Stimulated activated CD4-positive, alpha-beta T cell treated with anti-CD3 and anti-CD28 coated beads, TNF-alpha, amount 100 ng/mL, for 48 hours (primary cell): ENCODE measurements around the gene WBP1.
"Not testable (repeated sequence)": the region's sequence is repeated elsewhere in the genome, so short reads cannot be mapped to it uniquely, and the experiment has no call there.

Experiments
- DNase-seq, 3 donors: peaks; one replicate each; pipeline ENCODE4 v3.0.0-alpha.2; 2020; ENCODE audit warnings: low read depth in 3 of 3

The WBP1 gene

DNA sequence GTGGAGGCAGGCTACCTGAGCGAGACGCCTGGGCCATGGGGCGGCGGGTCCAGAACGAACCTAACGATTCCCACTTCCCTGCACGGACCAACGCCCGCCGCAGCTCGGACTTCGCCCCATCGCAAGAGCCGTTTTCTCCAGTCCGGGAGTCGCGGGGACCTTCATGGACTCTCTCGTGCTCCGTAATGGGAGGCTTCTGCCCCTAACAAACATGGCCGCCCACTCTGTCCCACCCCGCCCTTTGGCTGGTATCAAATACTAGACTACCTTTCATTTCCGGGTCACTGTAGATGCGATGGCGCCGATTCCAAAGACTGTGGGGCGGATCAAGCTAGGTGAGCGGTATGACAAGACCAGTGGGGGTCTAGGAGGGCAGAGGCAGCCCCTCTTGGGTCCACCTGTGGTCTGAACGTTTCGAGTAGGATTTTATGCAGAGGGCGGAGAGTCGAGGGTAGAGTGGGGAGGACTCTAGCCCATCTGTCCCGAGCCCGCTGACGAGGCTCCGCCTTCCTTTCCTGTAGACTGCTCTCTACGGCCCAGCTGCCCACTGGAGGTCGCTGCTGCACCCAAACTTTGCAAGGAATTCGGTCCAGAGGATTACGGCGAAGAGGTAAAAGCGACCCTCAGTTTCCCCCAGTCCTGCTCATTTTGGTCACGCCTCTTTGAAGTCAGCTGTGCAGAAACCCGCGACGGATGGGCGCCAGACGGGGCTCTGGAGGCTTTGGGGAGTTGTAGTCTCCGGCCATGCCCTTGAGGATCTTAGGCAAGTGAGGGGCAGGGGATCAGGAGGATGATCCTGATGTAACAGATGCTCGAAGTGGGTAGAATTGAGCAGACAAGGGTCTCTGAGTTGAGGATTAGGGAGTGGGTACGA lies 24.8 kb downstream of the WBP1 start, which contains the start of the genes CCDC142 and TTC31:
Gene CCDC142, minus strand, starts transcription at position 198 of the 874 bp plus-strand sequence. Its CDS starts 161 bp downstream, at position 37.
Gene TTC31, plus strand, starts transcription at position 281 of the 874 bp plus-strand sequence. Its CDS starts 15 bp downstream, at position 296.
- DNase-seq = peak; percentile 86 to 89 (median 88)

DNA sequence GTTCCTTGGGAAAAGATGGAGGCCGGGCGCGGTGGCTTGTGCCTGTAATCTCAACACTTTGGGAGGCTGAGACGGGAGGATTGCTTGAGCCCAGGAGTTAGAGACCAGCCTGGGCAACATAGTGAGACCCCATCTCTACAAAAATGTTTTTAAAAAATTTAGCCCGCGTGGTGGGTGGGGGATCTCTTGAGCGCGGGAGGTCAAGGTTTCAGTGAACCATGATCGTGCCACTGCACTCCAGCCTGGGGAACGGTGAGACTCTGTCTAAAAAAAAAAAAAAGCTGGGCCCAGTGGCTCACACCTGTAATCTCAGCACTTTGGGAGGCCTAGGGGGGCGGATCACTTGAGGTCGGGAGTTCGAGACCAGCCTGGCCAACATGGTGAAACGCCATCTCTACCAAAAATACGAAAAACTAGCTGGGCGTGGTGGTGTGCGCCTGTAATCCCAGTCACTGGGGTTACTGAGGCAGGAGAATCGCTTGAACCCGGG lies 25.5 kb downstream of the WBP1 start:
- not testable (repeated sequence) for DNase-seq

DNA sequence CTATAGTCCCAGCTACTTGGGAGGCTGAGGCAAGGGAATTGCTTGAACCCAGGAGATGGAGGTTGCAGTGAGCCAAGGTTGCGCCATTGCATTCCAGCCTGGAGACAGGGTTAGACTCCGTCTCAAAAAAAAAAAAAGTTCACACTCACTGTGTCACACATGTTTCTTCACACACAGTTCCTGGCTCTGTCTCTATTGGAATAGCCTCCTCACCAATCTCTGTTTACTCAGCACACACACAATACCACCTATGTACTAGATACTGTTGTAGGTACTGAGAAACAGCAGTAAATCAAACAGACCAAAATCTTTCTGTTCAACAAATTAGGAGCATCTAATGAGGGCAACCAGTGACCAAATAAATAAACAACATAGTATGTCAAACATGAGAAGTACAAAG lies 27.9 kb downstream of the WBP1 start:
- no peak for DNase-seq

DNA sequence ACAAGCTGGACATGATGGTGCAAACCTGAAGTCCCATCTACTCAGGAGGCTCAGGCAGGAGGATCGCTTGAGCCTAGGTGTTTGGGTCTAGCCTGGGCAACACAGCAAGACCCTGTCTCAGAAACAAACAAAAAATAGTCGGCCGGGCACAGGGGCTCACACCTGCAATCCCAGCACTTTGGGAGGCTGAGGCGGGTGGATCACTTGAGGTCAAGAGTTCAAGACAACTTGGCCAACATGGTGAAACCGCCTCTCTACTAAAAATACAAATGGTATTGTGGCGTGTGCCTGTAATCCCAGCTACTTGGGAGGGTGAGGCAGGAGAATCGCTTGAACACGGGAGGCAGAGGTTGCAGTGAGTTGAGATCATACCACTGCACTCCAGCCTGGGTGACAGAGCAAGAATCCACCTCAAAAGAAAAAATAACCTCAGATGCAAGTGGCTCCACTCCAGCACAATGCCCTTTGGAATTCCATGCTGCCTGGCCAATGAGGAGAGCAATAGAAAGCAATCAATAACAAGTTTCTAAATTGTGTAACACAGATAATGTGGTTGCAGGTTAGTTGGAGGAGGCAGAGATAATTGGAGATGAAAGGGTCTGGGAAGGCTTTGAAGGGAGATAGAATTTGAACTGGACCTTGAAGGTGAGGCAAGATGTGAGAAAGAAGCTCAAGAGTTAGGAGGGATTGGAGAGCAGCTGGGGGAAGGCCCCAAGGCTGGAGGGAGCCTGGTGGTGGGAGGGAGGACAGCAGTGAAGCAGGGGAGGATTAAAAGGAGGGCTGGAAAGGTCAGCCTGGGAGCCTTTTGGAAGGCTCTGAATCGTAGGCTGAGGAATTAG lies 30.6 kb downstream of the WBP1 start:
- no peak for DNase-seq

DNA sequence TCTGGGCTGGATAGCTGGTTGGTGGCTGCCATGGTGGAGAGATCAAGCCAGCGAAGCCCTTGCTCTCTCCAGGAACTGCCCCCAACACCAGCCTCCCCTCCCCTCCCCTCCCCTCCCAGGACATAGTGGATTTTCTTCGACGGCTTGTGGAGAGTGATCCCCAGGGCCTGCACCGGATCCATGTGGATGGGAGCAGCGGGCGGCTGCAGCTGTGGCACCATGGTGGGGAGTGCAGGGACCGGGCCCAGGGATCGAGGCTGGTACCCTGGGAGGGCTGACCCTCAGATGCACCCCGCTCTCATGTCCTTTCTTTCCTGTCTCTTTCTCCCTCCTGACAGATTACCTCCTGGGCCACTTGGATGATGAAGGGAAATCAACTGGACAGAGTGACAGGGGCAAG lies 31.7 kb downstream of the WBP1 start:
- DNase-seq = no peak

DNA sequence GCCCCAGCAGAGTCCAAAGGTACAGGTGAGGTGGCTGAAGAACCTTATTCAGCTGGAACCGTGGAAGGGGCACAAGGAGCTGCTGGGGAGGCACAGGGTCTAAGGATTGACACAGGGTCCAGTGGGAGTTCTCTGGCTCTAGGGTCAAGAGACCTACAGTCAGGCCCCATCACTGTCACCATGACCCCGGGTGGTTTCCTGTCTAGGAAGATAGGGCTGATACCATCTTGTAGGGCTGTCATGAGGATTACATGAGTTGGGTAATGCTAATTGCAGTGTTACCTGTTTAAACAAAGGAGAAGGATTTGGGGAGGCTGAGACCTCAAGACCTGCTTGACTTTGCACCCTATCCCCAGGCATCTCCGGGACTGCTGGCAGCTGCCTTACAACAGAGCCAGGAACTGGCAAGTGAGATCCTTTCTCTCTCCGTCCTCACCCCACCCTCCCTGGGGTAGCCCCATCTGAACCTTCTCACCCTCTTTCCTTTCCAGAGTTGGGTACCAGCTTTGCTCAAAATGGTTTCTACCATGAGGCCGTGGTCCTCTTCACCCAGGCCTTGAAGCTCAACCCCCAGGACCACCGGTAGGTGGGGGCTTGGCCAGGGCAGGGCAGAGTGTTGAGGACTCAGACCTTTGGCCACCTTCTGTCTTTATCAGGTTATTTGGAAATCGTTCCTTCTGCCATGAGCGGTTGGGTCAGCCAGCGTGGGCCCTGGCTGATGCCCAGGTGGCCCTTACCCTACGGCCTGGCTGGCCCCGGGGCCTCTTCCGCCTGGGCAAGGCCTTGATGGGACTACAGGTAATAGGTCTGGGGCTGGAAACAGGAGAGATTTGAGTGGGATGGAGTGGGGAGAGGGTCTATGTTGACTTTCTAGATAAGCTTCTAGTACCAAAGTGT lies 33.7 kb downstream of the WBP1 start:
- DNase-seq = no peak

DNA sequence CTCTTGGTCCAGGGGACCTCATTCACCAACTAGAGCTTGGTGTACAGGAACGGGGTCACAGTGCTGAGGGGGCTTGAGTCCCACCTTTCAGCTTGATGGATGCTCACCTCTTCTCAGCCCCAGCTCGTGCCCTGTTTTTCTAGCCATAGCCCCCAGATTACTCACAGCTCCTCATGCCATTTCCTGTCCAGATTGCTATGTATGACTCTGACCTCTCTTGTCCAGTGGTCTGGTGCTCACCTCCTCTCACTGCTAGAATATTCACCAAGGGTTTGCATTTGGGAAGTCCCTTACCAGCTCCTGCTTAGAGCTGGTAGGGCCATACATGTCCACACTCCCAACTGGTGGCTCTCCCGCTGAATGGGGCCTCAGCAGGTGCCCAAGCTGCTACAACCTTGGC lies 35.3 kb downstream of the WBP1 start:
- no peak for DNase-seq

DNA sequence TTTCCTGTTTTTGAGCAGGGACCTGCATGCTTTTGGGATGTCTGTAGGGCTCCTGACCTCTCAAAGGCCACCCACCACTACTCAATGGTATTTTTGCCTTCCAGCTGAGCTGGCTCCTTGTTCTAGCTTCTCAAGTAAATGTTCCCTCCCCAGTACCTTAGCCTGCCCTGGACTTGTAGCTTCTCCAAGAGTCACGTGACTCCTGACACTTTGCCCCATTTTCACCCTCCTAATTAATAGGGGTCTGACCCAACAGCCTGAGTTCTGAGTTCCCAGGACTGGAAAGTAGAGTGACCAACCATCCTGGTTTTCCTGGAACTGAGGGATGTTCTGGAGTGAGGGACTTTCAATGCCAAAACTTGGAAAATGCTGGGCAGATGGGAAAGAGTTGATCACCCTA lies 37.2 kb downstream of the WBP1 start:
- DNase-seq = no peak

DNA sequence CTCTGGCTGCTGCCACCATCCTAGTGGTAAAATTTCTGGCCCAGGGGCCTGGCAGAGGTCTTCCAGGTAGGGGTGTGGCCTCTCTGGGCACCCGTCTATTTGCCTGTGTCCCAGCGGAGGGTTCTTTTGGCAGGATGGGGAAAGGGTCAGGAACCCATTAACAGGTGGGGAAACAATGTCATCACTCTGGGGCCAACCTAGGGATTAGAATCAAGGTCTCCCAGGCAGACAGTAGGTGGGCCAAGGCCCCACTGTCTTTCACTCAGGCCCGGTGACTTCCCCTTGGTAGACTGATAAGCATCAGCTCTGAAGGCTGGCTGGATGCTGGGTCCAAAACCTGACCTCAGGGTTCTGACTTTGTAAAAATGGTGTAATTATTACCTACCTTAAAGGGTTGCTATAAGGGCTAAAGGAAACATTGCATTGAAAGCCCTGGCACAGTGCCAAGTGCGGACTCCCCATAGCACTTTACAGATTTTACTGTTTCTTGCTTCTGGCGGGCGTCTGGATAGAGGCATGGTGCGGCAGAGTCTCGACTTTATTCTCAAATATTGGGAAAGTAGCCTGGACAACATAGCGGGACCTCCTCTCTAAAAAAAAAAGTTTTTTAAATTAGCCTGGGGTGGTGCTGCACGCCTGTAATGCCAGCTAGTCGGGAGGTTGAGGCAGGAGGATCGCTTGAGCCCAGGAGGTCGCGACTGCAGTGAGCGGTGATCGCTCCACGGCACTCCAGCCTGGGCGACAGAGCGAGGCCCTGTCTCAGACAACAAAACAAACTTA lies 38.9 kb downstream of the WBP1 start:
- no peak for DNase-seq

DNA sequence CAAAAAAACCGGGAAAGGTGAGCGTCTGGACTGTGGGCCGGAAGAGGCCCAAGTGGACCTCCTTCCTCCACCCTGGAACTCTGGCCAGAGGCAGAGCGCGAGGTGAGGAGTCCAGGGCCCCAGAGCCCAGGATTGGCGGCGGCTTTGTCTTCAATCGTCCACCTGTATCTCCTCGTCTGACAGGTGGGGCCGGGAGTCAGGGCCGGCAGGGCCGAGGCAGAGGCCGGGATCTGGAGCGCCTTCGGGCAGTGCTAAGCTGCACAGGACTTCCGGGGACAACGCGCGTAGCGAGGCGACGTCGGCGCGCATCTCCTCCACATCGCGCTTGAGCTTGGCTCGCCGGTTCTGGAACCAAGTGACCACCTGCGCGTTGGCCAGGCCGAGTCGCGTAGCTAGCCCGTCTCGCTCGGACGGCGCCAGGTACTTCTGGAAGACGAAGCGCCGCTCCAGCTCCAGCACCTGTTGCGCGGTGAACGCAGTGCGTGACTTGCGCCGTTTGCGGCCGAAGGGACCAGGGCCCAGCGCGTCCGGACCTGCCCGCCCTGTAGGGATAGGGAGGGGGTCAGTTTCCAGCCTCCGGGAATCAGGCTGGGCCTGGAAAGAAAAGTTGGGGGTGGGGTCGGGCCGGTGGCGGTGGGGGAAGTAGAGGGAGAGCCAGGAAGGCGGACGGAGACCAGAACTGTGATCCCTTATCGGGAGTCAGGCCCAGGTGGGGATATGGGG lies 39.7 kb downstream of the WBP1 start:
- no peak for DNase-seq

DNA sequence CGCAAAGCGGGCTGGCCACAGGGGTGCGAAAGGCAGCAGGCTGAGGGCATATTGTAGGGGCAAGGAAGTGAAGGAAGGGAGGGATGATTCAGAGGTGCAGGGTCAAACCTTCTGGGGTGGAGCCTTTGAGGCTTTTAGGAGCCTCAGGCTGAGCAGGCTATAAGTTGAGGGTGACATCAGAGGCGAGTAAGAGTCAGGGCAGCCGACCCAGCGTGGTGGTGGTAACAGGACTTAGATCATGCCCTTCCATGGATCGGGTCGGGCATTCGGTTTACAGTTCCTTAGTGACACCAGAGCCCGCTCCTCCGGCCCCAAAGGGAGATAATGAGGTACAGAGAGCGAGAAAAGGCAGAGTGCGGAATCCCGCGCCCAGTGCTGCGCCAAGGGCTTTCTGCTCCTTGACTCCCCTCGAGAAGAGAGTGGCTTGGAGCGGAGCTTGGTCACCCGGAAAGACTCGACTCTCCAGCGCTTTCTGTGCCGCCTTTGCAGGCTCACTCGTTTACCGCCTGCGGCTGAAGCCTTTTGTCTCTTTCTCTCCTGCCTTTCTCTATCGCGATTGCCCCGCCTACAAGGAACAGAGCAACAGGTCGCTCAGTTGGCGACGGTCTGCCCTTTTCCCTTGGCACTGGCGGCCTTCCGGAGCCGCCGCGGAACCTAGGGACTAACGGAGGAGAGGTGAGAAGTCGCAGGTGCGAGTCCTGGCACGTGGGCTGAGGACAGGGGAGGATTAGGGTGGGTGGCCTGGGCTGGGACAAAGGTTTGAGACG lies 40.4 kb downstream of the WBP1 start:
- no peak for DNase-seq

DNA sequence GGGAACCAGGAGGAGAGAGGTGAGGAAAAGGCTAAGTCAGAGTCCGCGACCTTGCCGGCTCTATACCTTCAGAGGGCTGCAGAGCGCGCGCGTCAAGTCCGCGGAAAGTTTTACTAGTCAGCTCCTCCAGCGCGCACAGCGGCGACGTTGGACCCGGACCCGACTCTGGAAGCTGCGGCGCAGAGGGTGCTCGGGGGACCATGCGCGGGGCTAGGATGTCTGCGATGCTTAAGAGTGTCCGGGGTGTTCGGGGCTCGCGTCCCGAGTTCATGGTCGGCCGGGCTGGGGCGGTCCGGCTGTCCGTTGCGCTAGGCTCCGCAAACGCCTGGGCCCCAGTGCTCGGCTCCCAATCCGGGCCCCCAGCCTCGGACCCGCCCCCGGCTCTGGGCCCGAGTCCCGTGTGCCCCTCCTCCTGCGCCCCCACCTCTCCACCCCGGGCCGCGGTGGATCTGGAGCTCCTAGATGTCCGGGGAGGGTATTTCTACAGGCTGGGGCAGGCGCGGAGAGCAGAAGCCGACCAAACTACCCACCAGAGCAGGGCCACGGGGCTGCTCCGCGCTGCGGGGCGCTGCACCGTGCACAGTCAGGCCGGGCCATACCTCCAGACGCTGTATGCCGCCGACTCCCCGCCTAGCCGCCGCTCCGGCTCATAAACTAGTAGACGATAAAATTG lies 41.2 kb downstream of the WBP1 start, which contains the start of gene LBX2:
Gene LBX2, minus strand, starts transcription at position 337 of the 673 bp plus-strand sequence. Its CDS starts 66 bp downstream, at position 271.
- no peak for DNase-seq

DNA sequence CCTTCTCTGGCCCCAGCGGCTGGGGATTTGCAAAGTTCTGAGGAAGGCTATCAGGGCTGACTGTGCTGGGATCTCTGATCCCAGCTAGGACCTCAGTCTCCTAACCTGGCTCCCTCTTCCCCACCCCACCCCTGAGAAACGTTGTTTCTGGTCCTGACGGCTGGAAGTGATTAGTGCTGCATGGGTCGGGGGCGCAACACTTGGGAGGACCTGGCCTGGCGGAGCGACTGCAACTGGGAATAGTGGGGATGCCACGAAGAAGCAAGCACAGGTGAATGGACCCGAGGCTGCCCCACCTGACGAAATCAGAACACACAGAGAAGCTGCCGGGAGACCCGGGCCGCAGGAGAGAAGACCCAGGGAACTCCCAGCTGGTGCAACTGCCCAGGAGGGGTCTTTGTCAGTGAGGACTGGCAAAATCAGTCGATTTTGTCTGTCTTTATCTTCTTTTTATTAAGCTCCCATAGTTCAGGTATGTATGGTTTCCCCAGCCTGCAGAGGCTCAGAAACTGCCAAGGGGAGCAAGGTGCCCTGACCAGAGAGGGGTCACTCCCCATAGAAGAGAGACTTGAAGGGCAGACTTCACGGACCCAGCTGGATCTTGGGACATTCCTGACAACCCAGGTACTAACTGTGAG lies 41.8 kb downstream of the WBP1 start:
- DNase-seq = no peak

DNA sequence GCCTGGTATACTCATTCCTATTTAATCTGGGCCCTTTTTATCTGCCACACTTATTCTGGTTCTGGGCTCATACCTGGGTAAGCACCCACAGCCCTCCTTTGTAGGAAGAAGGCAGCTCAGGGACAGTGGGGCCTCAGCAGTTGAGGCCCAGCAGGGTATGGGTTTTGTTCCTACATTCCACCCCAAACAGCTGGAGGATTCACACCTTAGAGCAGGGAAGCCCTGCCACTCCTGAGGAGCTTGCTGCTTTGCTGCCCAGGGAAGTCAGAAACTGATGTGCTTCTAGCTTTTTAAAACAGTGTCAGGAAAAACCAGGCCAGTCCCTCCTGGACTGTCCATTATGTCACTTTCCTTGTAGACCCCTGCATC lies 42.3 kb downstream of the WBP1 start:
- DNase-seq = no peak

DNA sequence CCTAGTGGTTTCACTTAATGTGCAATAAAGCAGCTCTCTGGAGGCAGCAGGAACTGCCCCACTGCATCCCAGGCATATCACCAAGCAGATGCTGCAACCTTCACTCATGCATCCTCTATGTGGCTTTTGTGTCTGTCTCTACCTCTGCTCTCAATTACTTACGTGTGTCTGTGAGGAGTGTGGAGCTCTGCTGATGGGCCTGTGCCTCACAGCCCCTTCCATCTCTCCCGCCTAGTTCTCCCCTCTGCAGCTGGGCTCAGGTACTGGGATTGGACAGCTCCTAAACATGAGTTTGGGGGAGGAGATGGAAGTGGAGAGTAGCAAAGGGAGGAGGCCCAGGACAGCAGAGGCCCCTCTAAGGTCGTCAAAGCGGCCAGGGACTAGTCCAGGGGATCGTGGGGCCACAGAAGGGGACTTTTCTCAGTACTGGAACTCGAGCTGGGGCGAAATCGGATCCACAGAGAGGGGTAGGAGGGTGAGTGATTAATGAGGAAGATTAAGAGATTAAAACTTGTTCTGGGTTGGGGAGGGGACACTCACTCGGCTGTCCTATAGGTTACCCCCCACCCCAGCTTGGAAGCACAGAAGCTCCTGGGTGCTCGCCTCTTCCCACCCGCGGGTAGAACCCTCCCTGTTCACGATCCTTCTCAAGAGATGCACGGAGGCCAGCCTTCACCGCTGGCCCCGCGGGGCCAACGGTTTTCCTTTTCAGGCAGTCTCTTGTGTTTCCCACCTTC lies 43.3 kb downstream of the WBP1 start:
- DNase-seq = no peak

DNA sequence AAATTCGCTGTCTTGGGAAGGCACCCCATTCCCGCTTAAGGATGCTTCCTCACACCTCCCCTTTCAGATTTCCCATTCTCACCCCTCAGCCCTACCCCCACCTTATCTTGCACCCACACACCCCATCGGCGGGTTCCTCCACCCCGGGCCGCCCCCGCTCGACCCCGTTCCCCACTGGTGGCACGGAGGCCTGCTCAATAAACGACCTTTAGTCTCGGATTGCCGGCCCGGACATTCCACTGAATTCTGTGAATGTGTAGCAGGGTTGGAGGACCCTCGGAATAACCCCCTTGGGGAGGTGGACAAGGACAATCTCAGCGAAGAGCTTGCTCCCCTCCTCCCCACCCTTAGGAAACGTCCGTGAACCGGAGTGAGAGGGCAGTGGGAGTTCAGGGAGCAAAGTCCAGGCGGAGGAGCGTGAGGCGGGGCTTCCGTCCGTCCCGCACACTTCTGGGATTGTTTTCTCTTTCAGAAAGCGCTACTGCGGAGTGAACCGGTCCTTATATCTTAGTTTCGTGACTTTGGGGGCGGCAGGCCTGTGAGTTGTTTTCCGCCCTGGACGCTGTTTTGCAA lies 44.0 kb downstream of the WBP1 start:
- no peak for DNase-seq
